GM12892 (cell line): ENCODE data around the gene PSMB8.

ENCODE experiments used
- POLR2A ChIP-seq: IDR thresholded peaks from 2 replicates; pipeline ENCODE4 v1.6.1; 2011; ENCODE audit warnings: low read depth, low read length, control low read depth
- TAF1 ChIP-seq: IDR thresholded peaks from 2 replicates; pipeline ENCODE4 v1.6.1; 2011; ENCODE audit warnings: low read depth, mild to moderate bottlenecking, control low read depth, low read length, borderline replicate concordance

GRCh38 chr6:32792901-32793435 lies 50.9 kb downstream of the PSMB8 start:
- TF ChIP-seq POLR2A (no peak), TAF1 (no peak)
